ENCODE results near the gene CPA4.

GRCh38 chr7:130353196-130353595, 60.2 kb downstream of the CPA4 start:
- no peak for TF ChIP-seq CTCF (IDR thresholded peaks at IDR 0.05; ENCODE audit: low read length)
- TF ChIP-seq EZH2 (optimal IDR thresholded peaks at IDR 0.05; ENCODE audit: low read depth, low read length) = no peak
- TF ChIP-seq EZH2phosphoT487 (IDR thresholded peaks at IDR 0.05; ENCODE audit: low read length) = no peak

Data from MM.1S (cell line).